Caco-2 (cell line): ENCODE results near the gene SLC1A1. TPM values are rescaled to one million over a fixed set of nuclear protein-coding genes. Genes with fewer than 3 reads are reported as not detected.

ENCODE experiments used
- BruUV-seq: library from RNA; stranded (reverse); fragments of 400-500 nt; replicated peaks from 2 replicates; lab custom pipeline; 2021; lab: Mats Ljungman, UMichigan
- CTCF ChIA-PET: fragments of 300-600 bp; sonication (Branson Sonifier 250); formaldehyde crosslinking; loops from one replicate; lab custom pipeline; 2022; ENCODE audit warnings: antibody characterized with exemption; lab: Charles Lee
- POLR2A ChIA-PET: fragments of 300-600 bp; sonication (Branson Sonifier 250); formaldehyde crosslinking; loops from one replicate; lab custom pipeline; 2022; ENCODE audit warnings: antibody characterized with exemption; lab: Charles Lee
- DNase-seq, 2 experiments: peaks; one replicate each; pipeline versions ENCODE4 v3.0.0 to v3.0.0-alpha.2; 2020 to 2022
- H3K27me3 ChIP-seq: replicated peaks from 2 replicates; pipeline ENCODE4 v1.6.0; 2011; ENCODE audit warnings: low read length; ENCODE audit not compliant: control insufficient read depth, insufficient read depth
- H3K36me3 ChIP-seq: 2 replicates; pipeline ENCODE4 v1.5.1; 2011; ENCODE audit warnings: low read length; ENCODE audit not compliant: control insufficient read depth, insufficient read depth
- H3K4me1 ChIP-seq: fragments of 250-450 bp; sonication (Bioruptor Pico); 2 replicates; pipeline ENCODE4 v1.5.1; 2020; ENCODE audit warnings: mild to moderate bottlenecking
- H3K4me3 ChIP-seq: 2 replicates; pipeline ENCODE4 v1.5.1; 2011; ENCODE audit warnings: low read depth, mild to moderate bottlenecking, control low read depth, low read length
- H3K9me3 ChIP-seq: fragments of 250-450 bp; sonication (Bioruptor Pico); 2 replicates; pipeline ENCODE4 v1.5.1; 2020; ENCODE audit warnings: mild to moderate bottlenecking, moderate library complexity
- H3K27ac Mint-ChIP-seq: one replicate; pipeline ENCODE4 v1.8.0; 2022; ENCODE audit warnings: mixed read lengths; ENCODE audit not compliant: unreplicated experiment
- H3K27me3 Mint-ChIP-seq: one replicate; pipeline ENCODE4 v1.8.0; 2022; ENCODE audit warnings: mixed read lengths; ENCODE audit not compliant: insufficient read depth, unreplicated experiment
- H3K36me3 Mint-ChIP-seq: one replicate; pipeline ENCODE4 v1.8.0; 2022; ENCODE audit warnings: mild to moderate bottlenecking, mixed read lengths; ENCODE audit not compliant: insufficient read depth, unreplicated experiment
- H3K4me1 Mint-ChIP-seq: one replicate; pipeline ENCODE4 v1.8.0; 2022; ENCODE audit warnings: low read depth, mixed read lengths; ENCODE audit not compliant: unreplicated experiment
- H3K4me3 Mint-ChIP-seq: one replicate; pipeline ENCODE4 v1.8.0; 2022; ENCODE audit warnings: mild to moderate bottlenecking, moderate library complexity, mixed read lengths; ENCODE audit not compliant: unreplicated experiment
- H3K9me3 Mint-ChIP-seq: one replicate; pipeline ENCODE4 v1.8.0; 2022; ENCODE audit warnings: mixed read lengths; ENCODE audit not compliant: unreplicated experiment
- CTCF ChIP-seq, 2 experiments: fragments of 200-600 bp in 1 of 2; IDR thresholded peaks; 1 replicate in 1 of 2; 2 replicates in 1 of 2; pipeline versions ENCODE4 v1.5.1 to v1.8.0; 2011 to 2022; ENCODE audit warnings: antibody characterized with exemption in 1 of 2, control low read depth in 1 of 2, inconsistent platforms in 1 of 2, low read depth in 1 of 2, low read length in 1 of 2, mild to moderate bottlenecking in 1 of 2, moderate library complexity in 1 of 2; ENCODE audit not compliant: insufficient read depth in 1 of 2, severe bottlenecking in 1 of 2, unreplicated experiment in 1 of 2
- intact Hi-C: fragments of 100-400 bp; cut with micrococcal nuclease; formaldehyde crosslinking; loops from one replicate; pipeline ENCODE4 v1.10.0; 2022; ENCODE audit not compliant: unreplicated experiment
- total RNA-seq: library from RNA; stranded (reverse); gene quantifications from 2 replicates; pipeline ENCODE4 v1.2.3, GENCODE V29; 2022

SLC1A1 gene
- total RNA-seq, 1 experiment from 2014 or later, result 53.1 TPM

GRCh38 chr9:4588721-4589120 lies 98.5 kb downstream of the SLC1A1 start:
- Histone ChIP-seq H3K9me3 (no peaks in the 10 kb centered on the region), H3K4me3 (no peak overlapping the region), H3K36me3 (no peaks in the 10 kb centered on the region), H3K4me1 (no peaks in the 10 kb centered on the region; the same call in 1 of the 2 replicates), H3K27me3 (no peaks in the 10 kb centered on the region)
- H3K9me3 Mint-ChIP-seq, result no peaks in the 10 kb centered on the region
- no peak for TF ChIP-seq CTCF (IDR thresholded peaks at IDR 0.05; ENCODE audit: insufficient read depth in 1 of 2, low read depth in 1 of 2, low read length in 1 of 2, severe bottlenecking in 1 of 2, unreplicated experiment in 1 of 2)
- ChIA-PET CTCF (no interaction called here), POLR2A (no interaction called here)
- H3K4me1 Mint-ChIP-seq, result no peaks in the 10 kb centered on the region
- DNase-seq, result no peak
- no peak overlapping the region for H3K27ac Mint-ChIP-seq
- no peaks in the 10 kb centered on the region for H3K27me3 Mint-ChIP-seq
- H3K36me3 Mint-ChIP-seq, result peaks cover 7% of the 10 kb centered on the region
- no TSS peak for BruUV-seq
- H3K4me3 Mint-ChIP-seq, result no peak overlapping the region
- intact Hi-C loops, result no loop called here

GRCh38 chr9:4590430-4591122 lies 100.3 kb downstream of the SLC1A1 start:
- Mint-ChIP-seq H3K9me3 (no peaks in the 10 kb centered on the region), H3K27ac (no peak overlapping the region), H3K36me3 (no peaks in the 10 kb centered on the region), H3K4me3 (no peak overlapping the region), H3K4me1 (no peaks in the 10 kb centered on the region), H3K27me3 (peaks cover 3% of the 10 kb centered on the region)
- Histone ChIP-seq H3K4me1 (no peaks in the 10 kb centered on the region; the same call in 1 of the 2 replicates), H3K4me3 (no peak overlapping the region), H3K36me3 (no peaks in the 10 kb centered on the region), H3K9me3 (no peaks in the 10 kb centered on the region), H3K27me3 (no peaks in the 10 kb centered on the region)
- TF ChIP-seq CTCF (IDR thresholded peaks at IDR 0.05; ENCODE audit: insufficient read depth in 1 of 2, low read depth in 1 of 2, low read length in 1 of 2, severe bottlenecking in 1 of 2, unreplicated experiment in 1 of 2), result no peak
- intact Hi-C loops, result no loop called here
- POLR2A ChIA-PET, result interaction anchor here (0.6 kb wide), 1 partner anchor 87 kb away, joined by 3 read pairs; no protein-coding TSS in a partner anchor
- CTCF ChIA-PET, result interaction anchor here (1.0 kb wide), 1 partner anchor 14 kb away, joined by 3 read pairs; no protein-coding TSS in a partner anchor
- no TSS peak for BruUV-seq
- DNase-seq, result peak in 1 of 2 experiments; percentile 5

GRCh38 chr9:4591123-4591500 lies 100.8 kb downstream of the SLC1A1 start:
- POLR2A ChIA-PET, result no interaction called here
- Histone ChIP-seq H3K4me3 (no peak overlapping the region), H3K36me3 (no peaks in the 10 kb centered on the region), H3K9me3 (no peaks in the 10 kb centered on the region), H3K27me3 (no peaks in the 10 kb centered on the region), H3K4me1 (no peaks in the 10 kb centered on the region; the same call in 1 of the 2 replicates)
- Mint-ChIP-seq H3K9me3 (no peaks in the 10 kb centered on the region), H3K27ac (no peak overlapping the region), H3K36me3 (no peaks in the 10 kb centered on the region), H3K4me1 (no peaks in the 10 kb centered on the region), H3K4me3 (no peak overlapping the region), H3K27me3 (peaks cover 3% of the 10 kb centered on the region)
- intact Hi-C loops, result no loop called here
- no TSS peak for BruUV-seq
- no peak for TF ChIP-seq CTCF (IDR thresholded peaks at IDR 0.05; ENCODE audit: insufficient read depth in 1 of 2, low read depth in 1 of 2, low read length in 1 of 2, severe bottlenecking in 1 of 2, unreplicated experiment in 1 of 2)
- CTCF ChIA-PET, result interaction anchor here (1.0 kb wide), 1 partner anchor 13 kb away, joined by 3 read pairs; no protein-coding TSS in a partner anchor
- no peak for DNase-seq
